Stimulated activated CD4-positive, alpha-beta T cell treated with anti-CD3 and anti-CD28 coated beads, TNF-alpha, amount 100 ng/mL, for 1 hour (primary cell): ENCODE measurements around the gene AAK1.
"Not testable (repeated sequence)": the region's sequence is repeated elsewhere in the genome, so short reads cannot be mapped to it uniquely, and the experiment has no call there.

Experiments used
- DNase-seq, 3 donors: peaks; one replicate each; pipeline ENCODE4 v3.0.0-alpha.2; 2020; ENCODE audit warnings: low read depth in 3 of 3, low spot score in 1 of 3

Gene AAK1

DNA sequence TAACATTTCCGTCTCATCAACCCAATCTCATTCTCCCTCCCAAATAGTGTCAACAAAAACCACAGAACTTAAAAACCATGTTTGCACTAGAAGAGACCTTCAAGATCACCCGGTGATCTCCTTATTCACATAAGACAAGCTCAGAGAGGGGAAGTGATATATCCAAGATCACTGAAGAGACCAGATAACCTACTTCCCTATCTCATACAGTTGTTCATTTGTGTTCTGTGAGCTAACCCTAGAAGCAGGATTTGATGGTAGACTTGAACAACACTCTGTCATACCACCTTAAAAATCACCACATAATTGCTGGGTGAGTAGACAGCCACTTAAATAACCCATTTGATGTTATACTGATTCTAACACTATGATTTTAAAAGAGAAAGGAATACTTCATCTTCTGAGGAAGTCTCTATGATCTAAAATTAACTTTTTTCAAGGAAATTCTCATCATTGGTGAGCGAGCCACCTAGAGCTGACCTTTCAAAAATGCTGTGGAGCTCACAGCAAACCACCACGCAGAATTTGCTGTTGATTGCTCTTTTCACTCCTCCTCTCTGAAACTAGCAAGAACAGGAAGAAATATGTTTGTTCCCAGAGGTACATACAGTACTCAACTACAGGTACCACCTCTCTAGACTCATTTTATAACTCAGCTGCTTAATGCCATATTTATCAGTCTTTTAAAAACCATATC lies 15.1 kb downstream of the AAK1 start:
- no peak for DNase-seq

DNA sequence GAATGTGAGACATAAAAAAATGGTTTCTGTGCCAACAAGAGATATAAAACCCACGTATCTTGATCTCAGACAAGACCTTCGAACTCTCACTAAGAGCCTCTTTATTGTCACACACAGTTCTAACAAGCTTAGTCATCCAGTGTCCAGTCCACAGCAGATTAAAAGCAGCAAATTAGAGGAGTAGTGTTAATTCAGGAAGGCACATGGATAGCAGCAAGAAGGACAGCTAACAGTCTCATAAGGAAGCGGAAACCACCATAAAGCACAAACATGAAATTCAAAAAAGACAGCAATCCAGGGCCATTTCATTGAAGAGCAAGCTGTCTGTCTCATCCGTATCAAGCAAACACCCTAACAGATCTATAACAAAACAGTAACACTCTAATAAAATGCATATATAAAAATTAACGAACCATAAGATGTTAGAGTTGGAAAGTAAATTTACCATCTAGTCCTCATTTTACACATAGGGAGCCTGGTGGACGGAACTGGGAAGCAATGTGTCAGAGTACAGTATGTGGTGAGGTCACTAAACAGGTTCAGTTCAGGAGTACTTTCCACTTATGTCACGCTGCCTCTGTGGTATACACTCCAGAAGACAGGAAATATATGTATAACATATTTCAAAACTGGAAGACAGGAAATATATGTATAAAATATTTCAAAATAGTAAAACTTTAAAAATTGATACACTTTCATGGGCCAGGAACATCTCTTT lies 18.3 kb downstream of the AAK1 start:
- DNase-seq = no peak

DNA sequence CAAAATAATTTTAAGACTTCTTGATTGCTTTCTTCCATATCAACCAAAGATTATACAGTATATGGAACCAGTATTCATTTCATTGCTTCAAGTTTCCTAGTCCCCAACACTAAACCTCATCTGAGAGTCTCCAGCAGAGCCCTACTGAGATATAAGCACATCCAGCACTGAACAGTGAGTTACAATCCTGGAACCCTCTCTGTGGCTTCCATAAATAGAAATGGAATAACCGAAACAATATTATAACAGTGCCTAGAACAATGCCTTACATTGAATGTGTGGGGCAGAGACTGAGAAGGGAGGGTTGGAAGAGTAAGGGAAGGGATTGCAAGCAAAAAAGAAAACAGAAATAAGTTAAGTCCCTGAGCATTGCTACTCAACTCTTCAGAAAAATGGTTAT lies 18.9 kb downstream of the AAK1 start:
- DNase-seq = no peak

DNA sequence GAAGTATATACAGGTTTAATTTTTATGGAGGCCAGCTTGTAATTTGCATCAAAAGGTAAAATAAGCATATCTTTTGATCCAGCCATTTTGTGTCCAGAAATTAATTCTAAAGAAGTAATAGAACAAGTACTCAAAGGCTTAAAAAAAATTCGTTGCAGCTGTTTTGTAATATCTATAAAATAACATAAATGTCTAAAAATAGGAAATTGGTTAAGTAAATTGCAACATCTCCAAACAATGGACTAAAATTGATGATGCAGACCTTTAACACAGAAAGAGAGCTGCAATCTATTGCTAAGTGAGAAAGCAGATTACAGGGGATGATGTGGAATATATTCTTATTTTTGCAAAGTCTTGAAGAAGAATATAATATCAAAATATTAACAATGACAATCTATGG lies 19.4 kb downstream of the AAK1 start:
- DNase-seq = no peak

DNA sequence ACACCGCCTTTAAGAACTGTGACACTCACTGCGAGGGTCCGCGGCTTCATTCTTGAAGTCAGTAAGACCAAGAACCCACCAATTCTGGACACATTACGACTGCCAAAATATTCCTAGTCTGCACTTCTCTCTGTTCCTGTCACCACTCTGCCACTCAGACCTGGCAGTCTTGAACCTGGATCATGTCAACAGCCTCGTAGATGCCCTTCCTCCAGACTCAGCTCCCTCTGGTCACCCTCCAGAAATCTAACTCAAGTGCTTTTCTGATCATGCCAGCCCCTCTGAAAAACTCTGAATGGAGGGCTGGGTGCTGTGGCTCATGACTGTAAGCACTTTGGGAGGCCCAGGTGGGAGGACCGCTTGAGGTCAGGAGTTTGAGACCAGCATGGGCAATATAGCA lies 20.3 kb downstream of the AAK1 start:
- no peak for DNase-seq

DNA sequence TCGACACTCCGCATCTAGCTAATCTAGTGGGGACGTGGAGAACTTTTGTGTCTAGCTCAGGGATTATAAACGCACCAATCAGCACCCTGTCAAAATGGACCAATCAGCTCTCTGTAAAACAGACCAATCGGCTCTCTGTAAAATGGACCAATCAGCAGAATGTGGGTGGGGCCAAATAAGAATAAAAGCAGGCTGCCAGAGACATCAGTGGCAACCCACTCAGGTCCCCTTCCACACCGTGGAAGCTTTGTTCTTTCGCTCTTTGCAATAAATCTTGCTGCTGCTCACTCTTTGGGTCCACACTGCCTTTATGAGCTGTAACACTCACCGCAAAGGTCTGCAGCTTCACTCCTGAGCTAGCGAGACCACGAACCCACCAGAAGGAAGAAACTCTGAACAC lies 20.7 kb downstream of the AAK1 start:
- not testable (repeated sequence) for DNase-seq

DNA sequence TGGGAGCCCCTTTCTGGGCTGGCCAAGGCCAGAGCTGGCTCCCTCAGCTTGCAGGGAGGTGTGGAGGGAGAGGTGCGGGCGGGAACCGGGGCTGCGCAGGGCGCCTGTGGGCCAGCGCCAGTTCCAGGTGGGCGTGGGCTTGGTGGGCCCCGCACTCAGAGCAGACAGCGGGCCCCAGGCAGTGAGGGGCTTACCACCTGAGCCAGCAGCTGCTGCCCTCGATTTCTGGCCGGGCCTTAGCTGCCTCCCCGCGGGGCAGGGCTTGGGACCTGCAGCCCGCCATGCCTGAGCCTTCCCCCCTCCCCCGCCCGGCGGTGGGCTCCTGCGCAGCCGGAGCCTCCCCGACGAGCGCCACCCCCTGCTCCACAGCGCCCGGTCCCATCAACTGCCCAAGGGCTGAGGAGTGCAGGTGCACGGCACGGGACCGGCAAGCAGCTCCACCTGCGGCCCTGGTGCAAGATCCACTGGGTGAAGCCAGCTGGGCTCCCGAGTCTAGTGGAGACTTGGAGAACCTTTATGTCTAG lies 21.5 kb downstream of the AAK1 start:
- not testable (repeated sequence) for DNase-seq

DNA sequence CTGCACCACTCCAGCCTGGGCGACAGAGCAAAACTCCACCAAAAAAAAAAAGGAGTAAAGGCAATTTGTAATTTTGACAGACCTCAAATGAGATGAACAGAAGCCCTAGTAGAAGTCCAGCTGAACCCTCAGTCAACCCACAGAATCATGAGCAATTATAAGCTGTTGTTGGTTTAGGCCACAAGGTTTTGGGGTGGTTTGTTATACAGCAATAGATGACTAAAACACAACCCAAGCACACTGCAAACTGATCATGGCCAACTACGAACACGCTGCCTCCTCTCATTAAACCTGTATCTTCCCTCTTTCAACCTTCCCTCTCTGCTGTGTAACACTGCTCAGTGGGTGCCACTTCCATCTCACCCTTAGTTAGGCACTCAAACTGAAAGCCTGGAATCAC lies 22.1 kb downstream of the AAK1 start:
- no peak for DNase-seq

DNA sequence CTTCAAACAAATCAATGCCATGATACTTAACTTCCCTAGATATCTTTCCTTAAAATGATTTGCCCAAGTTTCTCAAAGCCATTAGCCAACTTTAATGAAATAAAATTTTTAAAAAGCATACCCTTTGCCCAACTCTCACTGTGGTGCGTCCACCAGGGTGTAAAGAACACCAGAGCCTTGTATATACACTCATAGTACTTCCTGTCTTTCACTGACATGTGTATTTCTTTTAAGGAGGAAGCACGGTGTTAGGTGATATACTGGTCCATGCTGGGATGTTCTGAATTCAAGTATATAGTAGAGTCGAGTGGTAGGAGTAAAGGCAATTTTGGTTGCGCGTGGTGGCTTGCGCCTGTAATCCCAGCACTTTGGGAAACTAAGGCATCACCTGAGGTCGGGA lies 22.7 kb downstream of the AAK1 start:
- no peak for DNase-seq

DNA sequence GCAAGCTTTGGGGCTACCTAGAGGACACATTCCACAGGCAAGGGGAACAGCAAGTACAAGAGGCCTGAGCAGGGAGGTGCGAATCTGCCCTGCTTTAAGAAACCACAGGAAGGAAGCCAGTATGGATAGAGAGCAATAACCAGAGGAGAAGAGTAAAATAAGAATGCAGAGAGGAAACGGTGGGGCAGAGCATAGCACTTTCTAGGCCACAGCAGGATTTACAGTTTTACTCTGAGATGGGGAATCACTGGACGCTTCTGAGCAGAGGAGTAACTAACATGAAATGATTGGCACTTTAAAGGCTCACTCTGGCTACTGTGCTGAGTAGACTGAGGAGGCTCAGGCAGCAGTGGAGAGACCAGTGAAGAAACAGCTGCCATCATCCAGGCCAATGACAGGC lies 23.8 kb downstream of the AAK1 start:
- DNase-seq = no peak

DNA sequence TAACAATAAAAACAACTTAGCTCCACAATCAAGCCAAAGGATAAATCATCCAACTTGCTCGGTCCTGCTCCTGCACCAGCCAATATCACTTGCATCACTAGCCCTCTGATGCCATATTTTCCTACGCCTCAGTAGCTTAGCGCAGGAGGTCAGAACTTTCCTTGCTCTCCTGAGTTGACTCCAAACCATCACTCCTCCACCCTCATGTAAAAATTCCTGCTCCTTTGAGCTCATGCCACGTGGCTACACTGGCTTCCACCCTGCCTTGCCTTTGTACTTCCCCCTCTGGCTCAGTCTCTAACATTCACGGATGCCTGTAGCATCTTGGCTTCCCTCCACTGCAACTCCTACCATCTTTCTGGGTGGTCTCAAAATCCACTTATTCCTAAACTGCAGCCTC lies 25.2 kb downstream of the AAK1 start:
- no peak for DNase-seq

DNA sequence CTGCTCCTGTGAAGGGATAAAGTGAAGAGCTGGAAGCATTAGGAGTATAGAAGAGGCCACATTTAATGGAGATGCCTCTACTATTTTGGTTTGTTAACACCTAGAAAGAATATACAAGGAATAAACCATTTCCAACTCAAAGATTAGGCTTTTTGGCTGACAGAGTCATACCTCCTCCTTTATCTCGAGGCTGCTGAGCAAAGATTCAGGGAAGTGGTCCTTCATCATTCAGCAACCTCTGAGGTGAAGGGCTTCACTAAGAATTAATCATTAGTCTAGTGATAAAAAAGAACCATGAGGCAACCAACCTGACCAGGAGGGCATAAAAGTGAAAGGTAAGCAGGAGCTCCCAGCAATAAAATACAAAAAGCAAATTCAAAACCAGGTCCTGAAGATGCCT lies 25.8 kb downstream of the AAK1 start:
- DNase-seq = no peak

DNA sequence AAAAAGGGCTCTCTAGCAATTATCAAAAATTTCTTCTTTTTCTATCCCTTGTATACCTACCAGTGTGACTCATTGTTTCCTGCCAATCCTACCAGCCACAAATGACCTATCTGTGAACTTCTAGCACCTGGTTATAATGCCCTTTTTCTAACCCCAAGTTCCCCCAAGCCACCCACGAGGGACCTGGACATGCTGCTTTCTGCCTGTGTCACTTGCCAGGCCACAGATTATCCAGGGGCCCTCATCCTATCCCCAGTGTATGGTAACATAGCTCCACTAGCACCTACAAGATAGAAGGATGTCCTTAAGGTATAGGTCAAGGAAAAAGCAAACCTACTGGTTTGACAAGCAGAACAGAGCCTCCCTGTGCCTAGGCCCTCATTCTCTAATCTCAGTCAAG lies 26.8 kb downstream of the AAK1 start:
- DNase-seq = peak in 1 of 3 donors; percentile 5

DNA sequence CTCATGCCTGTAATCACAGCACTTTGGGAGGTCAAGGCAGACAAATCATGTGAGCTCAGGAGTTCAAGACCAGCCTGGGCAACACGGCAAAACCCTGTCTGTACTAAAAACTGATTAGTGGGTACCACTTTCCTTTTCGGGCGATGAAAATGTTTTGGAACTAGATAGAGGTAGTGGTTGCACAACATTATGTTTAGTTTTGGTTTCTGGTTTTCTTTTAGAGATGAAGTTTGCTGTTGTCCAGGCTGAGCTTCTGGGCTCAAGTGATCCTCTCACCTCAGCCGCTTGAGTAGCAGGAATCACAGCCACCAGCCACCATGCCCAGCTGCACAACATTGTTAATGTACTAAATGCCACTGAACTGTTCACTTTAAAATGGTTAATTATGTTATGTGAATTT lies 27.6 kb downstream of the AAK1 start:
- DNase-seq = no peak

DNA sequence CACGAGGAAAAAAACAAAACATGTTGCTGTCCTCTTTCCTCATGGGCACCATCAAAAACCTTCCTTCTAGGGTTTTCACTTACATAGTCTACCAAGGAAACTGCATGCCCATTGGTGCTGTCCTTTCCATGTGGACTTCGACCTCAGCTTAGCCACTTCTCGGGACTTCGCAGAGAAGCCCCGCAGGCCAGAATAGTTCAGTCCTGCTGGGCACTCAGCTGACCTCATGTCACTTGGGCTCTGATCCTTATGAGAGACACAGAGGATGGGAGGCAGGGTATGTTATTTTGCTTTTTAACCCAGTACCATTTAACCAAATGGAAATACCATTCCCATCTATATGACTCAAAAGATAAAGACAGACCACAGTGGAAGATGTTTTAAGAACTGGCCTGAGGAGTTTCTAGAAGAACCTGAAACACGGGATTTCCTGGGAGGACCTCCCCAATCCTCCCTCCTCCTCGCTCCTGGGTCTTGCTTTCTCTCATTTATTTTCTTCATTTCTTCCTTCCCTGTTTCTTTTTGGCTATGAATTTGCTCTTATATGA lies 28.4 kb downstream of the AAK1 start:
- no peak for DNase-seq

DNA sequence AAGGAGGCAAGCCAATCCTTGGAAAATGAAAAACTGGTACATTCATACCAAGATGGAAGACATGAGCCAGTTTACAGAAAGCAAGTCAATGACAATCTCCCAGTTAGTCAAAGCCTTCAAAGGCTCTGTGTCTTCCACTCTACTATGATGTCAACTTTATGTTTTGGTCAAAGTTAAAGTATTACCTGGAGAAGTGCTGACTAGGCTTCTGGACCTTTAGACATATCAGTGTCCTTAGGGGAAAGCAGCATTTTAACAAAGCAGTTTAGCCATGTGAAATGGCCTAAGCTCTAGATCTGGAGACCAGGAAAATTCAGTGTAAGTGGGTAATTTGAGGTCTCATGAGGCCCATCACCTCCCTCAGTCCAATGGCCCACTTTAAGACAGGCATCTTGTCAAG lies 30.8 kb downstream of the AAK1 start:
- no peak for DNase-seq

DNA sequence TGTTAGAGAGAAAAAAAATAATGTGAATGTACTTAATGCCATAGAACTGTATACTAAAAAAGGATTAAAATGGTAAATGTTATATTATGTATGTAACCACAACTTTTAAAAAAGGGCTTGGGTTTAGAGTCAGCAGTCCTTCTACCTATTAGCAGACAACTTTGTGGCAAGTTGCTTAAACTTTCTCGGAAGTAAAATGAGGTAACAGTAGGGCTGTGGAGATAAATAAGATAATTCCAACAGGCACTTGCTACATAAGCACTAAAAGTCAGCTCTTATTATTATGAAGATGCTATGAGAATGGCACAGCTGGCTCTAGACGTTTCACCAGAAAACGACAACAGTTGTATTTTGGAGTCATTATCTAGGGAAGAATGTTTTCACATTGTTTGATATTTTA lies 31.3 kb downstream of the AAK1 start:
- DNase-seq = no peak

DNA sequence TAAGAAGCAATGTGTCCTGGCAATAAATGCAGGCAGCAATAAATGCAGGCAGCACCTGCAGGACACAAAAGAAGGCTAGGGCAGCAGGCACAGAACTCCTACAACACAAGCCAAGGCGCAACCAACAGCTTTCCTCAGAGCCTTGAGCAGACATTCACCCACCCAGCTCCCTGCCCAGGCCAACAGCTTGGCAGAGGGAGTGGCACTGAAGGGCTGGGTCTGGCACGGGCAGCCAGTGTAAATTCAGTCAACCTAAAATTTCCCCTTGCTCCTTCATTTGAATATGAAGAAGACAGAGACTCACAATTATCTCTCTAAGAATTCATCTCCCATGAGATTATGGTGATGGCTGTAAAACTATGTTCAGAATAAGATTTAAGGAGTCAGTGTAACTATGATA lies 35.4 kb downstream of the AAK1 start:
- no peak for DNase-seq

DNA sequence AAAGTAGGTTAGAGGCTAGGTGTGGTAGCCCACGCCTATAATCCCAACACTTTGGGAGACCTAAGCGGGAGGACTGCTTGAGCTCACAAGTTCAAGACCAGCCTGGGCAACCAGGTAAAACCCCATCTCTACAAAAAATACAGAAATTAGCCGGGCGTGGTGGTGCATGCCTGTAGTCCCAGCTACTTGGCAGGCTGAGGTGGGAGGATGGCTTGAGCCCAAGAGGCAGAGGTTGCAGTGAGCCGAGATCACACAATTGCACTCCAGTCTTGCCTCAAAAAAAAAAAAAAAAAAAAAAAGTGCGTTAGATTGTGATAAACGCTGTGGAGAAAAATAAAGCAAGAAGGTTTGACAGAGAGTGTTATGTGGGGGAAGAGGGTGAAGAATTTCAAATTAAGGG lies 36.8 kb downstream of the AAK1 start:
- DNase-seq = not testable (repeated sequence)

DNA sequence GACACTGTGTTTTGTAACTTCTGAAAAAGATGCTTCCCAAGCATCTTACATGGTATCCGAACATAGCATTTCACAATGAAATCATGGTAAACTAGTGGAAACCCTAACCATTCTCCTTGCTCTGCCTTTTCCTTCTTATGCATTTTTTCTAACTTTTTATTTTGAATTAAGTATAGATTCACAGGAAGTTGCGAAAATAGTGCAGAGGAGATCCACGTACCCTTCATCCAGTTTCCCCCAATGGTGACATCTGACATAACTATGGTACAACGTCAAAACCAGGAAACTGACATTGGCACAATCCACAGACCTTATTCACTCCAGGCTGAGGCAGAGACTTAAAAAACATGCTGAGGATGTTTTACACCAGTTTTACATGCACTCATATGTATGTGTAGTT lies 38.3 kb downstream of the AAK1 start:
- no peak for DNase-seq

DNA sequence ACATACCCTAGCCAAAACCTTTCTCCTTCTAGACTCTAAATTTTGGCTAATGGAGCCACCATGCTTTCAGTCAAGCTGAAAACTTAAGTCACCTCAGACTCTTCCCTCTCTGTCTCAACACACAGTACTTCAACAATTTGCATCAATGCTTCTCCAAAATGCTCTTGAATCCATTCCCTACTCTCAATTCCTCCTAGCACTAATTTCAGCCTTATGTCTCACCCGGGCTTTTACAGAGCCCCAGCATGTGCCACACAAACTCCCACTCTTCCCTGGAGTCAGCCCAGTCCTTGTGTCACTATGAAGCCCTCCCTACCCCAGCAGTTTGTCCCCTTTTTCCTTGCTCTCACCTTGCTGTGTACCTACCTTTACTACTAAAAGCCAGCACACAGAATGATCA lies 38.7 kb downstream of the AAK1 start:
- DNase-seq = no peak

DNA sequence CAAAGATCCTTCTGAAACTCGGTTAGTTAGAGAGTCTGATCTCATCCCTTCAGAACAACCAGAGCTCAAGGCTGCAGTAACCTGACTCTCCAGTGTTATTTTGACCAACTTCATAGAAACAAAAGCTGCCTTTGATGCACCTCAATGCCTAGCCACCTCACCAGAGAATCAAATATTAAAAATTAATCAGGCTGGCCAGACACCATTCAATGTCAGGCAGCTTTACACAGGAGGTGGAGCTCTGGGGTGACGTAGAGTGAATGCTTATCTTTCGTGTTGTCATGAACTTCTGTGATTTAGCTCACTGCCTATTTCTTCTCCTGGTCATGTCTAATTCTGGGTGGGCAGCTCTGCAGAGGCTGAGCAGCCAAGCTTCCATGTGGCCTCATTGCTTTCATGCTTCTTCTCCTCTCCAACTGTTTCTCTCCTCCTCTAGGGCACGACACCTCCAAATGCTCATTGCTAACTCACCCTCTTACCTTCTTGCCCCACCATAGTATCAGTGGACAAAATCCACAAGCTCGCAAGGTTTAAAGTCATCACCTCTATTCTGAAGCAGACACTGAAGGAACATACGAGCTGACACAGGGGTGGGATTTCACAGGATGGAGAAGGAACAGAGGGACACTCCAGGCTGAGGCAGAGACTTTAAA lies 39.4 kb downstream of the AAK1 start:
- no peak for DNase-seq
